B cell (primary cell): ENCODE data around the gene CCDC120.

Experiments used
- EZH2 ChIP-seq: IDR thresholded peaks from 2 replicates; pipeline ENCODE4 v1.6.1; 2012; ENCODE audit warnings: borderline replicate concordance, low read depth, mild to moderate bottlenecking, moderate library complexity, low read length; ENCODE audit not compliant: insufficient read depth, poor library complexity, severe bottlenecking
- TF ChIP-seq, protein P1 (sequence below): fragments of 200-600 bp; IDR thresholded peaks from one replicate; pipeline ENCODE4 v1.8.0; 2022; ENCODE audit warnings: antibody characterized with exemption, mild to moderate bottlenecking

- TF ChIP-seq, protein P1, sequence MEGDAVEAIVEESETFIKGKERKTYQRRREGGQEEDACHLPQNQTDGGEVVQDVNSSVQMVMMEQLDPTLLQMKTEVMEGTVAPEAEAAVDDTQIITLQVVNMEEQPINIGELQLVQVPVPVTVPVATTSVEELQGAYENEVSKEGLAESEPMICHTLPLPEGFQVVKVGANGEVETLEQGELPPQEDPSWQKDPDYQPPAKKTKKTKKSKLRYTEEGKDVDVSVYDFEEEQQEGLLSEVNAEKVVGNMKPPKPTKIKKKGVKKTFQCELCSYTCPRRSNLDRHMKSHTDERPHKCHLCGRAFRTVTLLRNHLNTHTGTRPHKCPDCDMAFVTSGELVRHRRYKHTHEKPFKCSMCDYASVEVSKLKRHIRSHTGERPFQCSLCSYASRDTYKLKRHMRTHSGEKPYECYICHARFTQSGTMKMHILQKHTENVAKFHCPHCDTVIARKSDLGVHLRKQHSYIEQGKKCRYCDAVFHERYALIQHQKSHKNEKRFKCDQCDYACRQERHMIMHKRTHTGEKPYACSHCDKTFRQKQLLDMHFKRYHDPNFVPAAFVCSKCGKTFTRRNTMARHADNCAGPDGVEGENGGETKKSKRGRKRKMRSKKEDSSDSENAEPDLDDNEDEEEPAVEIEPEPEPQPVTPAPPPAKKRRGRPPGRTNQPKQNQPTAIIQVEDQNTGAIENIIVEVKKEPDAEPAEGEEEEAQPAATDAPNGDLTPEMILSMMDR: peak; percentile 62
- no peak for TF ChIP-seq EZH2
These were observed 15.4 kb upstream of the CCDC120 start, which contains the start of gene TFE3 for GRCh38 chrX:49043220-49043986.
